Activated CD8-positive, alpha-beta memory T cell treated with anti-CD3 and anti-CD28 coated beads for 24 hours (primary cell): ENCODE results near the gene SLC29A4.
"Not testable (repeated sequence)": the region's sequence is repeated elsewhere in the genome, so short reads cannot be mapped to it uniquely, and the experiment has no call there.

Source experiments
- DNase-seq: peaks from one replicate; pipeline ENCODE4 v3.0.0-alpha.2; 2020

SLC29A4 gene

DNA sequence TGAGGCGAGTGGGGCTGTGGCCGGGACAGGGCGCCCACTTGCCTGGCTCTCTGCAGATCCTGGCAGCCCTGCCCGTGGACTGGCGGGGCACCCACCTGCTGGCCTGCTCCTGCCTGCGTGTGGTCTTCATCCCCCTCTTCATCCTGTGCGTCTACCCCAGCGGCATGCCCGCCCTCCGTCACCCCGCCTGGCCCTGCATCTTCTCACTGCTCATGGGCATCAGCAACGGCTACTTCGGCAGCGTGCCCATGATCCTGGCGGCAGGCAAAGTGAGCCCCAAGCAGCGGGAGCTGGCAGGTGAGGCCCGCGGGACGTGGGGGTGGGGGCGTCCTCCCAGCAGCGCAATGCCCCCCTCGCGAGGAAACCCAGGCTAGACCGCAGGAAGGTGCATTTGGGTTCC, 17.6 kb downstream of the SLC29A4 start:
- DNase-seq = no peak

DNA sequence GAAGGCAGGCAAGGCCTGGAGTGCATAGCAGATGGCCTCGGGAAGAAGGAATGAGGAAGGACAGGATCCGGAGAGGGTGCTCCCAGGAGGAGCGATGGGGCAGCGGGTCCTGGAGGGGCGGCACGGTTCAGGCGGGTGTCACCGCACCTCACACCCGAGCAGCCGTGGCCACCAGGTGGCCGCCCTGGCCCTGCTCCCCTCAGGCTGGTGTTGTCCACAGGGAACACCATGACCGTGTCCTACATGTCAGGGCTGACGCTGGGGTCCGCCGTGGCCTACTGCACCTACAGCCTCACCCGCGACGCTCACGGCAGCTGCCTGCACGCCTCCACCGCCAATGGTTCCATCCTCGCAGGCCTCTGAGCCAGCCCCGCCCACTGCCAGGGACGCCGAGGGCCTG, 19.8 kb downstream of the SLC29A4 start:
- no peak for DNase-seq

GRCh38 chr7:5303061-5303460, 20.3 kb downstream of the SLC29A4 start:
- no peak for DNase-seq

- no peak for DNase-seq
Observed at GRCh38 chr7:5303591-5304505, 21.1 kb downstream of the SLC29A4 start.

DNA sequence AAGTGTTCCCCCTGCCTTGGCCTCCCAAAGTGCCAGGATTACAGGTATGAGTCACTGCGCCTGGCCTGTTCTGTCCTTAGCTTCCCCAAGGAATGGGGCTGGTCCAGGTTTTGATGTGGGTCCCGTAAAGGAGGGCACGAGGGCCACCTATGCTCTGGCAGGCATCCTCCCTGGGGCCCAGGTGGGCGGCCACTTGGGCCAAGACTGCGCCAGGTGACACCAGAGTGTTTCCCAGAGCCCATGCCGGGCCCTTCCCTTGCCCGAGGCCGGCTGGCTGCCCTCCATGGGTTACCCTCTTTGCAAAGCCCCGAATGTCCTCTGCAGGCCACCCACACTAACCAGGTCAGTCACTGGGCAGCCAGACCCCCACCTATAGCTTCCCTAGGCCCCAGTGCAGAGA, 22.3 kb downstream of the SLC29A4 start:
- not testable (repeated sequence) for DNase-seq

DNA sequence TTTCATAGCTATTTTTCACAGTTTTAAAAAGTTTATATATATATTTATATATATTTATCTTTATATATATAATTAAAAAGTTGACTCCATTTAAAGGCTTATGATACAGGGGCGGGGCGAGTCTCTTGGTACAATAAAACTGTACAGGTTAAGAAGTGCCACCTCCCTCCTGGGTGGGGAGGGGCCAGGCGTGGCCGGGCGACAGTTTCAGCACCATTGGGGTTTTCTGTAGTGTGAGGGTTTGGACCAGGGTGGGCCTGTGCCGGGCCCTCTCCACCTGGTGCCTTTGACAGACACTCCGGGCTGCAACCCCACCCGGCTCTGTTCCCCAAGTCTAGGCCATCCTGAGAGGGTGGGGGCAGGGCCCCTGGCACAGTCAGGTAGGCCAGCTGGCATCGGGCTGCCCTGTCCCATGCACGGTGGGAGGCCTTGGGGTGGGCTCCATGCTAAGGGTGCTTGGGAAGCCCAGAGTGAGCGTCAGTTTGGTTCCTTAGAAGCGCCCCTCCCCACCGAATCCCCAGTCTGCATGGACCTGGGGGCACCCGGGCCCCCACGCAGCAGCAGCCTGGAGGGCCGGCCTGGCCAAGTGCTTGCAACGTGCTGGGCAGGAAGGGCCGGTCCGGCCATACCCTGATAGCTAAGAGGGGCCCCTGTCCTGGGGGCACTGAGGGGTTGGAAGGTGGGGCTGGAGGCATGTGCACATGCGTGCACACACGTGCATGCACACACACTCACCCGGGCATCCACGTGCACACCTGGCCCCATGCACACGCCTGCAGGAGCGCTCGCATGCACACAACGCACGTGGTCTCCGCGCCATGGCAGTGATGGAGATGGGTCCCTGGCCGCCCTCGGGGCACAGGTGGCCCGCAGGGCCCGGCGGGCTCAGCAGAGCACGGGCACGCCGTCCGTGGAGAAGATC, 24.7 kb downstream of the SLC29A4 start:
- not testable (repeated sequence) for DNase-seq

DNA sequence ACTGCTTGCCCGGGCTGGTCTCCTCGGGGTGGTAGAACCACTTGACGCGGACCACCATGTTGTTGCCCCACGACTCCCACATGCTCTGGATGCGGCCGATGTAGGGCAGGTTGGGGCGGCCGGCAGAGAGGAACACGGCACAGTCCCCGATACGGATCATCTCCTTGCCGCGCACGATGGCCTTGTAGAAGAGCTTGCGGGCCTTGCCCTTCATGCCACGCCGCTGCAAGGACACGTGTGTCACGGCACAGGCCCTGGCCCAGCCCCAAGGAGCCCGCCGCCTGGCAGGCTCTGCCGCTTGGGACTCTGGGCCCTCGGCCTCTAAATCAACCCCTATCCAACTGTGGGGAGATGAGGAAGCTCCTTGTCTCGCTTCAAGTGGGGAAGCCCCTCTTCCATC, 26.4 kb downstream of the SLC29A4 start:
- DNase-seq = no peak

- no peak for DNase-seq
Observed at GRCh38 chr7:5310822-5311405, 28.2 kb downstream of the SLC29A4 start.

GRCh38 chr7:5312276-5313070, 29.7 kb downstream of the SLC29A4 start:
- not testable (repeated sequence) for DNase-seq

DNA sequence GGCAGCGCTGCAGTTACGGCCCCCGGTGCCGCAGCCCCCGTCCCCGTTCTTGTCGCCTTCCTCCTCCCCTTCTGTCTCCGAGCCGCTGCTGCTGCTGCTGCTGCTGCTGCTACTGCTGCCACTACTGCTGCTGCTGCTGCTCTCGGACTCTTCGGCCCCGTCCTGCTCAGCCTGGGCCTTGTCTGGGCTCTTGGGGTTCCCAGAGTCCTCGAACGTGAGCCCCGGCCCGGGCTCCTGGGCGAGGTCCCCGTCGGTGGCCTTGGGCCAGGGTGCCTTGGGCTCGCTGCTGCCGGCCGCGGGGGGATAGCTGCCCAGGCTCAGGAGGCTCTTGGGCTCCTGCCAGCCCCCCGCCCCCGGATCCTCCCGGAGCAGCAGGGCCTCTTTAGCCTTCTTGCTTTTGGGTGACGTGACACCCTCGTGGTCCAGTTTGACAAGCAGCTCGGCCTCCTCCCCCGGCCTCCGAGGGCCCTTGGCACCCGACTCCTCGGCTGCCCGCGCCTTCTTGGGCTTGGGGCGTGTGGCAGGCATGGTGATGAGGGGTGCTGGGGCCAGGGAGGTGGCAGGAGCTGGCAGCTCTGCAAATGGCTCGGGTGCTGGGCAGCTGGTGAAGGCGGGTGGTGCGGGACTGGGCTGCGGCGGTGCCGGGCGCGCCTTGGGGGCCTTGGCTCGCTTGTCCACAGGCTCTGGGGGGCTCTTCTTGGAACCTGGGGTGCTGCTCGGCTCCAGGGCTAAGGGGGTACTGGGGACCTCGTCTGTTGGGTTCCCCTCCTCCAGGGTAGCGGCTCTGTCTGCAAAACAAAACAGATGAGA, 30.5 kb downstream of the SLC29A4 start:
- not testable (repeated sequence) for DNase-seq

DNA sequence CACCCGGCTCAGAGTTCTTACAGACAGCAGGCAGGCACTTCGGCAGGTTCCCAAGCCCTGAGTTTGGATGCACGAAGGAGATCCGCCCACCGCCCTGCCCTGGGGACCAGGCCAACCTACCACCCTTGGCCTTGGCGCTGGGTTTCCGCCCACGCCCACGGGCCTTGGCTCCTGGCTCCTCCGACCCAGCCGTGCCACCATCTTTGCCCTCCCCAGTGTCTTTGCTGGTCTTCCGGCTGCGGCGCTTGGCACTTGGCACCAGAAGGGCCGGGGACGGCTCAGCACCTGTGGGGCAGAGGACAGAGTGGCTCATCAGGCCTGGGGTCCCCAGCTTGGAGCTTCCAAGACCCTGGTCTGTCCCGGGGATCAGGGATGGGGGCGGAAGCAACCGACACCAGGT, 32.1 kb downstream of the SLC29A4 start:
- no peak for DNase-seq

GRCh38 chr7:5315761-5316160, 33.0 kb downstream of the SLC29A4 start:
- DNase-seq = no peak

- DNase-seq = not testable (repeated sequence)
Observed at GRCh38 chr7:5318613-5319012, 35.9 kb downstream of the SLC29A4 start.

GRCh38 chr7:5320391-5320790, 37.6 kb downstream of the SLC29A4 start:
- DNase-seq = no peak

- no peak for DNase-seq
Observed at GRCh38 chr7:5320802-5321396, 38.2 kb downstream of the SLC29A4 start.

GRCh38 chr7:5322621-5323410, 40.1 kb downstream of the SLC29A4 start:
- no peak for DNase-seq

GRCh38 chr7:5323800-5324781, 41.3 kb downstream of the SLC29A4 start:
- not testable (repeated sequence) for DNase-seq

DNA sequence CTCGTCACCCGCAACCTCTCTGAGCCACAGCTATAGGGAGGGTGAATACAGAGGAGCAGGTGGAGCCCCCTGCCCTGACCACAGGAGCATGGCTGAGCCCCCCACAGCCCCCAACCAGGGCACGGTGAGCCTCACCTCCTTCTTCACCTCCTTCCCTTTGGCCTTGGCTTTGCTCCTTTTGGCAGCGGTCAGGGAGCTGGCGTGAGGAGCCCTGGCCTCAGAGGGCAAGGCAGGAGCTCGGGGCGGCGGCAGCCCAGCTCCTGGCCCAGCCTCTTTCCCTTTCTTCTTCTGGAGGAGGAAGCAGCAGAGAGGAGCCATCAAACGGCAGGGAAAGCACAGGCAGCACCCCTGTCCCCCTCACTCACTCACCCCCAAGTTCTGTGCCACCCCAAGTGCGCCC, 42.2 kb downstream of the SLC29A4 start:
- no peak for DNase-seq

- no peak for DNase-seq
Observed at GRCh38 chr7:5330288-5330687, 47.5 kb downstream of the SLC29A4 start.
